Fibroblast of lung (primary cell): ENCODE data around the gene WWOX.

ENCODE experiments used
- CTCF ChIP-seq, 2 donors: IDR thresholded peaks in 1 of 2; conservative IDR thresholded peaks in 1 of 2; 1 replicate in 1 of 2; 2 replicates in 1 of 2; pipeline ENCODE4 v1.5.1; 2011 to 2012; ENCODE audit warnings: low read length in 2 of 2, control low read depth in 1 of 2, inconsistent platforms in 1 of 2, low read depth in 1 of 2, mild to moderate bottlenecking in 1 of 2
- EZH2 ChIP-seq: IDR thresholded peaks from 2 replicates; pipeline ENCODE4 v1.5.1; 2012; ENCODE audit warnings: low read length, control low read depth, mild to moderate bottlenecking; ENCODE audit errors: missing control alignments

- no peak for TF ChIP-seq EZH2
- no peak for TF ChIP-seq CTCF (conservative IDR thresholded peaks at IDR 0.05 in 1 of 2, IDR thresholded peaks at IDR 0.05 in 1 of 2; ENCODE audit: low read depth in 1 of 2, low read length in 2 of 2)
Measured at GRCh38 chr16:79127766-79128165, 1028.3 kb downstream of the WWOX start.
